ENCODE data around the gene MVB12B.

DNA sequence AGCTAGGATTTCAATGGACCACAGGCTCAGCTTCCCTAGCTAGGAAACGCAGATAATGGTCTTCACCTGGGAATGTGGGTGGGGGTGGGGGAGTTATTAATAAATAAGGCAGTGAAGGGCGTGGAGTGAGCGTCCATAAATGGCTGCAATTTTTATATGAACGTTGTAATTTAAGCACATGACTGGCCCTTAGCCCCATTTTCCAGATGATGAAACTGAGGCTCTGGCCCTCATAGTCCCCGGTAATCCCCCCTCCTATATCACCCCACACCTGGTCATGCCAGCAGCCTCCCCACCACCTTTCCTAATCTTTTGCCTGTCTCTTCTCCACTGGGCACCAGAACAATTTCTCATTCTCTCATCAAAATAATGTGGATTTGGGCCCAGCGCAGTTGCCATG, 225.2 kb downstream of the MVB12B start:
- TF ChIP-seq, protein P1, sequence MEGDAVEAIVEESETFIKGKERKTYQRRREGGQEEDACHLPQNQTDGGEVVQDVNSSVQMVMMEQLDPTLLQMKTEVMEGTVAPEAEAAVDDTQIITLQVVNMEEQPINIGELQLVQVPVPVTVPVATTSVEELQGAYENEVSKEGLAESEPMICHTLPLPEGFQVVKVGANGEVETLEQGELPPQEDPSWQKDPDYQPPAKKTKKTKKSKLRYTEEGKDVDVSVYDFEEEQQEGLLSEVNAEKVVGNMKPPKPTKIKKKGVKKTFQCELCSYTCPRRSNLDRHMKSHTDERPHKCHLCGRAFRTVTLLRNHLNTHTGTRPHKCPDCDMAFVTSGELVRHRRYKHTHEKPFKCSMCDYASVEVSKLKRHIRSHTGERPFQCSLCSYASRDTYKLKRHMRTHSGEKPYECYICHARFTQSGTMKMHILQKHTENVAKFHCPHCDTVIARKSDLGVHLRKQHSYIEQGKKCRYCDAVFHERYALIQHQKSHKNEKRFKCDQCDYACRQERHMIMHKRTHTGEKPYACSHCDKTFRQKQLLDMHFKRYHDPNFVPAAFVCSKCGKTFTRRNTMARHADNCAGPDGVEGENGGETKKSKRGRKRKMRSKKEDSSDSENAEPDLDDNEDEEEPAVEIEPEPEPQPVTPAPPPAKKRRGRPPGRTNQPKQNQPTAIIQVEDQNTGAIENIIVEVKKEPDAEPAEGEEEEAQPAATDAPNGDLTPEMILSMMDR (IDR thresholded peaks at IDR 0.05; ENCODE audit: insufficient read depth, low read length) = no peak
- TF ChIP-seq POLR2AphosphoS5 (IDR thresholded peaks at IDR 0.05; ENCODE audit: low read depth) (no peak), GABPA (IDR thresholded peaks at IDR 0.05; ENCODE audit: low read depth) (no peak)
